Measurements from ENCODE around the gene CRACR2B.

Gene CRACR2B

DNA sequence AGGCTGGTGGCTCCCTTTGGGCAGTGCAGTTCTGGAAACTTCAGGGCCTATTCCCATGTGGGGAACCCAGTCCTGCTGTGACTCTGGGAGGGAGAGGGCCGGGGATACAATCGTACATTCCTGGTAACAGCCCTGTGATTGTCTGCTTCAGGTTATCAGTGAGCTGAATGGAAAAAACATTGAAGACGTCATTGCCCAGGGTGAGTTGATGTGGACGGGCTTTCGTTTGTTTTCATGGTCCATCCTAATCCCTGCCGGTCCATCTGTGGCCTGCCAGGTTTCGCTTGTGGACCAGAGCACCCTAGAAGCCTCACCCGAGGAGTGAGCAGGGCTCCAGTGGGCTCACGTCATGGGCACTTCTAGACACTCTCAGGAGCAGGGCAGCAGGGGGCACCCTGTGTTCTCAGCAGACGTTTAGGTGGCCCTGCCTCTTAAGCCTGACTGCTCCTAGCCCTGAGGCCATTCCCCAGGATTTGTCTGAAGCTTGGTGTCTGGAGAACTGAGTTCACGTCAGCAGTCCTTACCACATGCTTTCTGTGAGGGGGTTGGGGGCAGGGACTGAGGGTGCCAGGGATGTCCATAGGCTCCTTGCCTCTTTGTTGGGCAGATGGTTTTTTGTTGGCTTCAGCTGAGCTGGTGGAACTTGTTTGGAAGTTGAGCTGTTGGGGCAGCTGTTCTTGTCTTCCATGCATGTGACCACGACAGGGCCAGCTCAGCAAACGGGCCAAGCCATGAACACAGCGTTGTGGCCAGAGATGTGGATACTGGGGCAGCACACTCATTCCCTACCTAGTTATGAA is 16.1 kb upstream of the CRACR2B start:
- DNase-seq, result no peak

GRCh38 chr11:812390-812789 is 15.3 kb upstream of the CRACR2B start:
- DNase-seq, result no peak

DNA sequence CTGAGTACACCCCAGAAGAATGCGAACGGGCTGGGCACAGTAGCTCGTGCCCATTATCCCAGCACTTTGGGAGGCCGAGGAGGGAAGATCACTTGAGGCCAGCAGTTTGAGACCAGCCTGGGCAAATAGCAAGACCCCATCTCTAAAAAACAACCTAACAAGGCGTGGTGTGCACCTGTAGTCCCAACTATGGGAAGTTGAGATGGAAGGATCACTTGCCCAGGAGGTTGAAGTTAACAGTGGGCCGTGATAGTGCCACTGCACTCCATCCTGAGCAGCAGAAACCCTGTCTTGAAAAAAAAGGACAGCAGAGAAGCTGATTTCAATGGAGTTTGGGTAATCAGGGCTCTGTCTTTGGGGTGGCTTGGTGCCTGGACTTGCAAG is 14.7 kb upstream of the CRACR2B start:
- DNase-seq, result no peak

- no peak for DNase-seq
Observed at GRCh38 chr11:813456-814096, 14.1 kb upstream of the CRACR2B start.

- DNase-seq, result no peak
Observed at GRCh38 chr11:815675-816432, 11.9 kb upstream of the CRACR2B start.

GRCh38 chr11:816433-816779 is 11.3 kb upstream of the CRACR2B start:
- no peak for DNase-seq

GRCh38 chr11:818396-819128 is 9.2 kb upstream of the CRACR2B start, which contains the start of gene PNPLA2:
PNPLA2 (plus strand) TSS chr11:818914; CDS start chr11:819719, 805 bp downstream.
- no peak for DNase-seq

DNA sequence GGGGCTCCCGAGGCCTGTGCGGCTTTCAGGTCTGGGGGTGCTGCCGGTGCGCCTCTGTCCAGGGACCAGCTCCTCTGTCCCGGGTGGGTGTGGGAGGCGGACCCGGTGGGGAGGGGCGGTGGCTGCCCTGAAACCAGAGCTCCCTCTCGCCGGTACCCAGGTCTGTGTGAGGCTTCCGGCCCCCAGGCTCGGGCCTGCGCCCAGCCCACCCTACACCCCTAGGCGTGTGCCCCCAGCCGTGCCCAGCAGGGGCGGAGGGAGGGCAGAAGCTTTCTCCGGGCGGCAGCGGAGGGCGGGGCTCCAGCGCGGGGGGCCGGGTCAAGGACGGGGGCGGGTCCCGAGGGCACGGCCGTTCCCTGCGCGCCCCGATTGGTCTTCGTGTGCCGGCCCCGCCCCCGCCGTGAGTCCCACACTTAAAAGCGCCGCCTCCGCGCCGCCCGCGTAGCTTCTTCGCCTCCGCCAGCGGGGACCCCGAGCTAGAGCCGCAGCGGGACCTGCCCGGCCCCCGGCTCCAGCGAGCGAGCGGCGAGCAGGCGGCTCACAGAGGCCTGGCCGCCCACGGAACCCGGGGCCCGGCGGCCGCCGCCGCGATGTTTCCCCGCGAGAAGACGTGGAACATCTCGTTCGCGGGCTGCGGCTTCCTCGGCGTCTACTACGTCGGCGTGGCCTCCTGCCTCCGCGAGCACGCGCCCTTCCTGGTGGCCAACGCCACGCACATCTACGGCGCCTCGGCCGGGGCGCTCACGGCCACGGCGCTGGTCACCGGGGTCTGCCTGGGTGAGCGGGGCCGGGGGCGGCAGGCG is 8.4 kb upstream of the CRACR2B start:
- DNase-seq, result peak; percentile 95

GRCh38 chr11:819943-820649 is 7.6 kb upstream of the CRACR2B start:
- DNase-seq, result peak; percentile 98

DNA sequence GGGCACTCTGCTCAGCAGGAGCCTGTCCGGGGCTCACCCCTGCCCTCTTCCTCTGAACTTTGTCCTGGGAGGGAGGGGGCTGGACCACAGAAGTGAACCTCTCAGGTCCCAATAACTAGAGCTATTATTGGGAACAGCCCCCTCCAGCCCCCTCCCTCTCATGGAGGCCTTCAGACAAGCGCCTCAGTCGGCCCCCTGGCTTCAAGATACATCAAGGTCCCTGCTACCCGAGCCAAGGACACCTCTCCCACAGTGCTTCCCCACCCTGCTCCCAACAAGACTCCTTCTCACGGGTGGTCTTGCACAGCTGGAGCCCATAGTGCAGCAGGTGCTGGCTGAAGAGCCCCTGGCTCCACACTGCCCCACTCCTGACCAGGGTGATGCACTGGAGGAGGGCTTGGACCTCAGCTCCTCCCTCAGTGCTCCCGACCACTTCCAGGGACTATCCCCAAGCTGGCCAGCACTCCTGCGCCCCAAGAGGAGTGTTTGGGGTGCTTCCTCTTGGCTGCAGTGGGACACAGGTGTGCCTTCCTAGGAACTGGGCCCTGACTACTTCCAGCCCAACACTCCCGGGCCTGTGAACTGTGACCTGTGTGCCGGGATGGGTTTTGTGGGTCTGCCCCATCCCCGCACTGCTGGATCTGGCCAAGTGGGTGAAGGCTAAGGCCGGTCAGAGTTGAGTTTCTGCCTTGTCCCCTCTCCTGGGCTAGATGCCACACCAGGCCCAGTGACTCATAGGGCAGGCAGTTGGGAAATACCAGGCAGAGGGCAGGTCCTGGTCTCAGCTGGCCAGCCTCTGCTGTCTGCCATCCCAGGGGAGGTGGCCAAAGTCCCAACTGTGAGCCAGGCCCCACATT is 6.8 kb upstream of the CRACR2B start:
- no peak for DNase-seq

- no peak for DNase-seq
Observed at GRCh38 chr11:821512-822371, 6.0 kb upstream of the CRACR2B start.

GRCh38 chr11:823441-824291 is 4.1 kb upstream of the CRACR2B start:
- no peak for DNase-seq

GRCh38 chr11:824292-824880 is 3.3 kb upstream of the CRACR2B start:
- DNase-seq, result no peak

- no peak for DNase-seq
Observed at GRCh38 chr11:824942-825341, 2.8 kb upstream of the CRACR2B start.

DNA sequence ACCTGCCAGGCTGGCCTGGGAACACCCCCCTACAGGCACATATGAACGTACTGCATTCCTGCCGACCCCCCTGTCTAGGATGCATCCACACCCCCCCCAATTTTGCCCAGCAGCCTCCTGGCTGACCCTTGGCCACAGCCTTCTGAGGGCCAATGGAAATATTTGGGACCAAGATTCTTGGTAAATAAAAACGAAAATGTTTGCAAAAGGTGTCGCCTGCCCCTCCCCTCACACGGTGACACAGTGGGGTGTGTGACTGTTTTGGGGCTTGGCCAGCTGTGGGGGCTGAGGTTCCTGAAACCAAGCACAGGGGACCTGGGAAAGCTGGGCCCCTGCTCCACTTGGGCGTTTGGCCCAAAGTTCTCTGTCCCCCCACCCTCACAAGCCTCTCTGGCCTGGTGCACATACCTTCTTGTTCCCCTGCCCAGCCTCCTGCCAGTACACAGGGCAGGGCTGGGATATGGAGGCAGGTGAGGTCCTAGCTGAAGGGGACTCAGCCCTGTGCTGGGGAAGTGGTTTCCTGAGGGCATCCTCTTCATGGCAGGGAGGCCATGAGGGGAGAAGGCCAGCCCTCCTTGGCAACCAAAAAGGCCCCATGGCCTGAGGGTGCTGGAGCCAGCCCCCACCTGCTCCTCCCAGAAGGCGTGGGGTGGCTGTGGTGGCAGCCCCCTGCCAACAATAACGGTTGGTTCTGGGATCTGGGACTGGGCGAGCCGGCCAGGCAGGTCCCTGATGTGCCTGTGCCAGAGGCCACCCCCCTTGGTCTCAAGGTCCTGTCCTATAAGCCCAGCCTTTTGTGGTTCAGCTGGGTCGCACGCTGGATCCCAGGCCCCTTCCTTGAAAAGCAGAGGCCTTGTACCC is 2.1 kb upstream of the CRACR2B start:
- no peak for DNase-seq

DNA sequence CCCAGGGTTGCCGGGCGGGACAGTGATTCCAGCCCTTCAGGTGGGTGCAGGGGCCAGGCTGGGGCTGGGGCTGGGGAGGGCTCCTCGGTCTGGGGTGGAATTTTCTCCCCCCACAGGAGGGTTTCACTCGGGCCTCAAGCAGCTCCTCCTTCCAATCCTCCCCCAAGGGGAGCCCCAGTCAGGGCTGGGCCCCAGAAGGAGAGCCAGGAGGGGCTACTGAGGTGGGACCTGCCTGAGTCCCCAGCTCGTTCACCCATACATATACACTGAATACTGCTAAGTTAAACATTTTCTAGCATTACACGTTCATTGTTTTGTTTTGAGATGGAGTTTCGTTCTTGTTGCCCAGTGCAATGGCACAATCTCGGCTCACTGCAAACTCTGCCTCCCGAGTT is 1.5 kb upstream of the CRACR2B start:
- no peak for DNase-seq

DNA sequence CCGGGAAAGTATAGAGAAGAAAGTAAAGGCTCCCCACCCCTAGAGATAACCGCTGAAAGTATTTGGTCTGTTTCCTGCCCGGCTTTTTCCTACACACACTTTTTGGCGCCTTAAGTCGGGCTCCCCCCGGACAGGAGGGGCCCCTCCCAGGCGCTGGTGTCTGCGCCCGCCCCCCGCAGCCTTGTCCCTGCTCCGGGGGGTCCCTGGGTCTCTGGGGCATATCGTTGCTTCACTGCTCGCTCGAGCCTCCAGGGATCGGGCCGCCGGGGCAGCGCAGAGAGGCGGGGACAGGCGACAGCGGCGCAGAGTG is 928 bp upstream of the CRACR2B start:
- DNase-seq, result no peak

All from CD4-positive, alpha-beta T cell treated with Interleukin-17A for 4 hours (primary cell).